HAP-1 (cell line): Measurements from ENCODE around the gene ACAA2.

Experiments
- DNase-seq, 2 experiments: peaks; one replicate each; pipeline ENCODE4 v3.0.0-alpha.2; 2016 to 2020; ENCODE audit warnings: low spot score in 2 of 2
- H3K27me3 ChIP-seq: fragments of 250-450 bp; sonication (Bioruptor Pico); 2 replicates; pipeline ENCODE4 v1.5.1; 2020; ENCODE audit warnings: low read depth, mild to moderate bottlenecking, moderate library complexity
- H3K36me3 ChIP-seq: fragments of 250-450 bp; sonication (Bioruptor Pico); replicated peaks from 2 replicates; pipeline ENCODE4 v1.5.1; 2020; ENCODE audit warnings: mild to moderate bottlenecking
- H3K4me1 ChIP-seq: fragments of 250-450 bp; sonication (Bioruptor Pico); 2 replicates; pipeline ENCODE4 v1.5.1; 2020; ENCODE audit warnings: mild to moderate bottlenecking
- H3K4me3 ChIP-seq: fragments of 250-450 bp; sonication (Bioruptor Pico); 2 replicates; pipeline ENCODE4 v1.5.1; 2020; ENCODE audit warnings: mild to moderate bottlenecking, moderate library complexity
- H3K9me3 ChIP-seq: fragments of 250-450 bp; sonication (Bioruptor Pico); 2 replicates; pipeline ENCODE4 v1.5.1; 2020; ENCODE audit warnings: mild to moderate bottlenecking, moderate library complexity
- in situ Hi-C: fragments of 300-500 bp; cut with MboI; formaldehyde crosslinking; loops from 3 replicates; pipeline ENCODE4 v1.14.3; 2020; ENCODE audit warnings: low sequenced_read_pairs, inconsistent platforms, mixed read lengths

ACAA2 gene

DNA sequence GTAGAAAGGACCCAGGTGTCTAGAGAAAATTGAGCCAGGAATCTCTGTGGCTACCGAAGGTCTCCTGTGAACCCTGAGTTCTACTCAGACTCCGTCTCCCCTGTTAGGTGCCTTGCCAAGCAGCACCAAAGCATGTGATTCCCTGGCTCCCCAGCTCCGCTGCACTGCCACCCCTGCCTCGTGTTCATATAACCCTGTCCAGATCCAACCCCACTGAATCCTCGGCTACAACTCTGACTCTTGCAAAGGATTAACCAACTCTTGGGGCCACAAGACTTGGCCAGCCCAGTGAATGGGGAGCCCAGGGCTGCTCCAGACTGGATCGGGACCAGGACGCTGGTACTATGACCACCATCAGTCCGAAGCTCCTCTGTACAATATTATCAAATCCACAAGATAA lies 37.3 kb upstream of the ACAA2 start:
- no peaks in the 10 kb centered on the region; the same call in 1 of the 2 replicates for H3K36me3 ChIP-seq
- peaks cover 8% of the 10 kb centered on the region for H3K4me1 ChIP-seq
- no peaks in the 10 kb centered on the region for H3K27me3 ChIP-seq
- H3K4me3 ChIP-seq, result no peak overlapping the region
- H3K9me3 ChIP-seq, result no peaks in the 10 kb centered on the region
- in situ Hi-C loops, result no loop called here
- DNase-seq, result no peak

- no peaks in the 10 kb centered on the region; the same call in 1 of the 2 replicates for H3K36me3 ChIP-seq
- peak; percentile 19 to 63 for DNase-seq
- in situ Hi-C loops, result no loop called here
Observed at GRCh38 chr18:49849331-49850217, 36.2 kb upstream of the ACAA2 start.

GRCh38 chr18:49848115-49848514 lies 34.8 kb upstream of the ACAA2 start:
- Histone ChIP-seq H3K9me3 (no peaks in the 10 kb centered on the region), H3K36me3 (no peaks in the 10 kb centered on the region; the same call in 1 of the 2 replicates), H3K4me3 (no peak overlapping the region), H3K4me1 (peaks cover 8% of the 10 kb centered on the region), H3K27me3 (no peaks in the 10 kb centered on the region)
- no peak for DNase-seq
- in situ Hi-C loops, result no loop called here

More at GRCh38 chr18:49849331-49850217, 36.2 kb upstream of the ACAA2 start:
- Histone ChIP-seq H3K4me3 (no peak overlapping the region), H3K9me3 (no peaks in the 10 kb centered on the region), H3K27me3 (no peaks in the 10 kb centered on the region), H3K4me1 (peaks cover 8% of the 10 kb centered on the region)

DNA sequence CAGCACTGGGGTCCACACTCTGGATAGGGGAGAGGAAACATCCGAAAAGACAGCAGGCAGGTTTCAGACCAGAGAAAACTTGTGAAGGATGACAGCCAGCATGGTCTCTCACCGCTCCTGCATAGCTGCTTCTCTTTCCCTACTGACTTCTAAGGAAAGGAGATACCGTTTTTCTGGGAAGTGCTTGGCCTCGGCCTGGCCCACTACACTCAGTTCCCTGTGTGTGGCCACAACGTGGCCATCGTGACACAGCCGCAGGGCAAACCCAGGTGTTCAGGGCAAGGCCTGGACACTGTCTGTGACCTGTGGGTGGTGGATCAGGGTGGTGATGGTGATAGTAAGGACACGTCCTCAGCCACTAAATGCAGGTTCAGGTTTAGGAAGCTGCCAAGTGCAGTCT lies 34.2 kb upstream of the ACAA2 start:
- Histone ChIP-seq H3K36me3 (no peaks in the 10 kb centered on the region; the same call in 1 of the 2 replicates), H3K4me3 (no peak overlapping the region), H3K27me3 (no peaks in the 10 kb centered on the region), H3K4me1 (peaks cover 8% of the 10 kb centered on the region), H3K9me3 (no peaks in the 10 kb centered on the region)
- no peak for DNase-seq
- in situ Hi-C loops, result no loop called here

DNA sequence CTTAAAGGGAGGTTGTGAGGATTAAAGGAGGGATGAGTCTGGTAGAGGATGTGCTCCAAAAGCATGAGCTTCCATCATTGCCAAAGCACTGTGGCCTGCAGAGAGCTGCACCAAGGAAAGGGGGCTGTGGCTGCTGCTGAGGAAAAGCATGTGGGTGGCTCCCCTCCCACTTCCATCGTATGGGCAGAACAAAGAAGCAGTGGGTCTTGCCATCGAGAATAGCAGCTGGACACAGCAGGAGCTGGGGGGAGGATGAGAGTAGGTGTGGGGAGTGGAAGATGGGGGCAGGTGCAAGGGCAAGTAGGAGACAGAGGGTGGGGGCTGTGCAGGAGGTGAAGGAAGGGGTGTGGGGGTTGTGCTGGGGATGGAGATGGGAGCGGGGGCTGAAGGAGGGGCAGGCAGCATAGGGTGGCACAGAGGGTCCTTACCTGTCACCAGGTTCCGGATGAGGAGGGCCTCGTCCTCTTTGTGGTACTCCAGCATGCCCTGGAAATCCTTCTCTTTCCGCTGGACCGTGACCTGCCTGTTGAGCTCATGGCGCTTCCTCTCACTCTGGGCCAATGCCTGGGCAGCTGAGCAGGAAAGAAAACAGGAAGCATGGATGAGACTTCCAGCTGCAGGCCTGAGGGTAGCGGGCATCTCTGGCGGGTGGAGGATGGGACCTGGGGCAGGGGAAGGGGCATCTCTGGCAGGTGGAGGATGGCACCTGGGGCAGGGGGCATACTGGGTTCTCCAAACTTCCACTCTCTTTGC lies 33.6 kb upstream of the ACAA2 start:
- Histone ChIP-seq H3K4me1 (peaks cover 8% of the 10 kb centered on the region), H3K27me3 (no peaks in the 10 kb centered on the region), H3K9me3 (no peaks in the 10 kb centered on the region), H3K4me3 (no peak overlapping the region), H3K36me3 (no peaks in the 10 kb centered on the region; the same call in 1 of the 2 replicates)
- in situ Hi-C loops, result no loop called here
- DNase-seq, result no peak

DNA sequence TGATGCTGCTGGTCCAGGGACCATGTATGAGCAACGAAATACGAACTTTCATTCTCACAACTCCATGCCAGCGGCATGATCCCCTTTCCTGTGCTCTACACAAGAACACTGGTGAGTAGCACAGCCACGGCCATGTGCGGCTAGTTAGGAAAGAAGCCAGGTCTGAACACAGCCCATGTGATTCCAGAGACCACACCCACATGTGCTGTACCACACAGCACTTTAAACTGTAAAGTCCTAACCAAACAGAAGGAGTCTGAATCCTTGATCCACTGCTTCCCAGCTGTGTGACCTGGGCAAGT lies 33.0 kb upstream of the ACAA2 start:
- H3K27me3 ChIP-seq, result no peaks in the 10 kb centered on the region
- no peaks in the 10 kb centered on the region for H3K9me3 ChIP-seq
- no peak overlapping the region for H3K4me3 ChIP-seq
- no peak for DNase-seq
- H3K36me3 ChIP-seq, result no peaks in the 10 kb centered on the region; the same call in 1 of the 2 replicates
- peaks cover 8% of the 10 kb centered on the region for H3K4me1 ChIP-seq
- in situ Hi-C loops, result no loop called here

- no peaks in the 10 kb centered on the region for H3K27me3 ChIP-seq
- no peaks in the 10 kb centered on the region for H3K9me3 ChIP-seq
- H3K4me3 ChIP-seq, result no peak overlapping the region
- no peak for DNase-seq
- peaks cover 8% of the 10 kb centered on the region for H3K4me1 ChIP-seq
- in situ Hi-C loops, result no loop called here
- peaks cover under 1% of the 10 kb centered on the region; the same call in 1 of the 2 replicates for H3K36me3 ChIP-seq
Observed at GRCh38 chr18:49845629-49846360, 32.5 kb upstream of the ACAA2 start.

DNA sequence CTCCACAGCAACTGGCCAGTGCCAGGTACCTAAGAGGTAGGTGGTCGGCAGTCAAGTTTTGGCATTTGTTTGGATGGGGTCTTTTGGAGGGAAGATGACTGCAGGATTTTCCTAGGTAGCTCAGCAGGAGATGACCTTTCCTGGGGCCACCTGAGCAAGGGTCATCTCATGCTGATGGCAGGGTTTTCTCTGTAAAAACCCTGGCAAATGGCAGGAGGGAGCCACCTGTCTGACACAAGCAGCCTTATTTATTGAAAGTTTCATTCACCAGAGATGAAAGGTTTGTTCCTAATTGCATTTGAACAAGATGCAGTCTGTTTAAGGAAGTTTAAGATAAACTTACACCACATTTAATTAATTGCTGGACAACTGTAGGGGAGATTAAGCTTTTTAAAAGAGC lies 31.6 kb upstream of the ACAA2 start:
- DNase-seq, result no peak
- Histone ChIP-seq H3K4me1 (peaks cover 7% of the 10 kb centered on the region), H3K9me3 (no peaks in the 10 kb centered on the region), H3K36me3 (peaks cover 7% of the 10 kb centered on the region), H3K4me3 (no peak overlapping the region), H3K27me3 (no peaks in the 10 kb centered on the region)
- in situ Hi-C loops, result no loop called here

- H3K36me3 ChIP-seq, result peaks cover 7% of the 10 kb centered on the region
- H3K27me3 ChIP-seq, result no peaks in the 10 kb centered on the region
- H3K4me1 ChIP-seq, result no peaks in the 10 kb centered on the region
- no peaks in the 10 kb centered on the region for H3K9me3 ChIP-seq
- DNase-seq, result no peak
- in situ Hi-C loops, result no loop called here
- no peak overlapping the region for H3K4me3 ChIP-seq
Observed at GRCh38 chr18:49843778-49844625, 30.7 kb upstream of the ACAA2 start.

DNA sequence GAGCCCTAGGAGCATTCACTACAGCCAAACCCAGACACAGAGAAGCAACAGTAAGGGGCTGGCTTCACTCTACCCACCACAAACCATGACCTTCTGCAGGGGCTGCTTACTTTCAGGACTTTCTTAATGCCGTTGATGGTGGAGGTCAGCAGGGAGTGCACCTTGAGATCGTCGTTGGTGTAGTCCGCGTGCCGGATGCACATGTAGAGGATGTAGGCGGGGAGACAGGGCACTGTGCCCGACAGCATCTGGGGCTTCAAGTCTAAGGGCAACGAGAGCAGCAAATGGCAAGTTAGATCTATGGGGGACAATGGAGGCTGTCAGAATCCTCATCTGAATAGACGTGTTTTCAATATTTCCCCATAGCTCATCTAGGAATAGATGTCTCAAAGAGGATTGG lies 29.8 kb upstream of the ACAA2 start:
- Histone ChIP-seq H3K9me3 (no peaks in the 10 kb centered on the region), H3K36me3 (peaks cover 7% of the 10 kb centered on the region), H3K27me3 (no peaks in the 10 kb centered on the region), H3K4me1 (no peaks in the 10 kb centered on the region), H3K4me3 (no peak overlapping the region)
- in situ Hi-C loops, result no loop called here
- no peak for DNase-seq

DNA sequence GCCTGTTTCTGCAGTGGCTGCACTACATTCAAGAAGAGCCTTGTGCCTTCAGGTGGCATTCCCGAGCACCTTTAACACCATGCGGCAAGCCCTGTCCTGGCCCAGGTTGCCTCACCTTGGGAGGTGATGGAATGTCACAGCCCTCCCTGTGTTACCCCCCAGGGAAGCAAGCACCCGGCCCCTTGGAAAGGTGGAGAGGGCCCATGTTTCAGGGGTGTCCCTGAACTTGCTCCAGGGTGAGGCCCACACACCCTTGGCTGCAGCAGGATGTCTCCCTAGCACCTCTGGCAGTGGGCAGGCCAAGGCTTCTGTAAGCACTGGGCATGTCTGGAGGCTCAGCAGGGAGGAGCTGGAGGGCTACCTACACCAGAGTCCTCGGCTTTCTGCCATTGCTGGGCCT lies 29.3 kb upstream of the ACAA2 start:
- no peak overlapping the region for H3K4me3 ChIP-seq
- no peaks in the 10 kb centered on the region for H3K4me1 ChIP-seq
- H3K27me3 ChIP-seq, result no peaks in the 10 kb centered on the region
- in situ Hi-C loops, result no loop called here
- no peak for DNase-seq
- H3K9me3 ChIP-seq, result no peaks in the 10 kb centered on the region
- H3K36me3 ChIP-seq, result peaks cover 7% of the 10 kb centered on the region

DNA sequence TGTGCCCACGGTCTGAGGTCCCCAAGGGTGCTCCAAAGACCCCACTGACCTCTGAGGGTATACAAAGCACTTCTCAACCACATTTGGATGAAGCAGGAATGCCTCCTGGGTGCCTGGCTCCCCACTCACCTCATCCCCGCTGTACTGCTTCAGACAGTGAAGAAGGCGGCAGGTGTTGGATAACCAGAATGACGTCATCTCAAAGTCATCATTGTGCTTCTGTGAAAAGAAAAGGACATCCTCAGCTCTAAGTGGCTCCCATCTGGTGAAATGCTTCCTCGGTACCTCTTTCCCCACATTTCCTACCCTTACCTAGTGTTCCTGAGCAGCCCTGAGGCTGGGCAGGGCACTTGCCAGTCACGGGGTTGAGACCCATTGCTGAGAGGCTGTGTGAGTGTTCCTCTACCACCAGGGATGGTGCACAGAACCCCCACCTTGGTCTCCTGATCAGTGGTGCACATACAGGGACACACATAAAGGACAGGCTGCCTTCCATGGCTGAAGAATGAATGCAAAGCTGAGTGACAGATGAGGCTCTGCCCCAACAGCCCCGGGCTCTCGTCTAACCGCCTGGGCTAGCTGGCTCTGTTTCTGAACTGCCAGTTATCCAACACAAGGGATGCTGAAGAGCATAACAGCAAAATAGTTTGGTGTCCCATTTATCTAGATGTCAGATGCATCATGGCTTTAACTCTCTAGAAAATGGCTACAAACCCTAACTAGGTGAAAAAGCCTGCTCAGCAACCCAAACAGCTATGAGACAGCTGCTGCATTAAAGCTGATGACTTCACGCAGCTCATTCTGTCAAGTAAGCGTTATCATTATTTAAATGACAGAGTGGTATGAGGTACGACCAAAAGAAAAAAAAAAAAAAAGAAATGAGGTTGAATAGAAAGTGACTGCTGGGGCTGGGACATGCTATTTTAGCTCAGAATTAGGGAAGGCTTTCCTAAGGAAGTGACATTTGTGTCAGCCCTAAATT lies 28.2 kb upstream of the ACAA2 start:
- peaks cover 7% of the 10 kb centered on the region for H3K36me3 ChIP-seq
- H3K9me3 ChIP-seq, result no peaks in the 10 kb centered on the region
- in situ Hi-C loops, result no loop called here
- H3K4me1 ChIP-seq, result no peaks in the 10 kb centered on the region
- H3K4me3 ChIP-seq, result no peak overlapping the region
- DNase-seq, result no peak
- H3K27me3 ChIP-seq, result no peaks in the 10 kb centered on the region
